ENCODE measurements around the gene LIAS. TPM values are rescaled to one million over a fixed set of nuclear protein-coding genes. Genes with fewer than 3 reads are reported as not detected.

The LIAS gene
- total RNA-seq, 2 donors from 2014 or later: 19.0 to 33.1 TPM

- no peak overlapping the region for H3K27ac Mint-ChIP-seq
- no peaks in the 10 kb centered on the region for H3K9me3 Mint-ChIP-seq
- H3K4me1 Mint-ChIP-seq (ENCODE audit: low read depth in 2 of 2): no peaks in the 10 kb centered on the region
- DNase-seq (ENCODE audit: low spot score): no peak
- H3K4me3 Mint-ChIP-seq: no peak overlapping the region
- ATAC-seq: no peak
- H3K27me3 Mint-ChIP-seq: no peaks in the 10 kb centered on the region
- peaks cover 9% of the 10 kb centered on the region for H3K36me3 Mint-ChIP-seq
These were observed 8.6 kb downstream of the LIAS start for GRCh38 chr4:39467464-39467863.

- H3K4me3 Mint-ChIP-seq: no peak overlapping the region
- no peak for DNase-seq (ENCODE audit: low spot score)
These were observed 10.7 kb downstream of the LIAS start for GRCh38 chr4:39469429-39470077.

GRCh38 chr4:39470402-39470801, 11.5 kb downstream of the LIAS start:
- Mint-ChIP-seq H3K27me3 (no peaks in the 10 kb centered on the region), H3K36me3 (peaks cover 4% of the 10 kb centered on the region), H3K4me1 (ENCODE audit: low read depth in 2 of 2) (no peaks in the 10 kb centered on the region), H3K9me3 (no peaks in the 10 kb centered on the region), H3K27ac (no peak overlapping the region), H3K4me3 (no peak overlapping the region)
- ATAC-seq (no peak), DNase-seq (ENCODE audit: low spot score) (no peak)

More at GRCh38 chr4:39469429-39470077, 10.7 kb downstream of the LIAS start:
- no peaks in the 10 kb centered on the region for H3K27me3 Mint-ChIP-seq
- H3K27ac Mint-ChIP-seq: no peak overlapping the region
- H3K9me3 Mint-ChIP-seq: no peaks in the 10 kb centered on the region
- H3K36me3 Mint-ChIP-seq: peaks cover 9% of the 10 kb centered on the region
- no peaks in the 10 kb centered on the region for H3K4me1 Mint-ChIP-seq (ENCODE audit: low read depth in 2 of 2)
- ATAC-seq: peak in 1 of 2 donors; percentile 61

- H3K9me3 Mint-ChIP-seq: no peaks in the 10 kb centered on the region
- no peaks in the 10 kb centered on the region for H3K27me3 Mint-ChIP-seq
- ATAC-seq (no peak), DNase-seq (ENCODE audit: low spot score) (no peak)
- no peak overlapping the region for H3K27ac Mint-ChIP-seq
- peaks cover 7% of the 10 kb centered on the region for H3K36me3 Mint-ChIP-seq
- no peaks in the 10 kb centered on the region for H3K4me1 Mint-ChIP-seq (ENCODE audit: low read depth in 2 of 2)
- H3K4me3 Mint-ChIP-seq: no peak overlapping the region
These were observed 13.5 kb downstream of the LIAS start for GRCh38 chr4:39472396-39472795.

GRCh38 chr4:39476187-39476895, 17.5 kb downstream of the LIAS start:
- H3K36me3 Mint-ChIP-seq: peaks cover 7% of the 10 kb centered on the region
- ATAC-seq (no peak), DNase-seq (ENCODE audit: low spot score) (no peak)
- H3K4me1 Mint-ChIP-seq (ENCODE audit: low read depth in 2 of 2): no peaks in the 10 kb centered on the region
- no peaks in the 10 kb centered on the region for H3K27me3 Mint-ChIP-seq
- no peak overlapping the region for H3K4me3 Mint-ChIP-seq
- H3K9me3 Mint-ChIP-seq: no peaks in the 10 kb centered on the region
- H3K27ac Mint-ChIP-seq: no peak overlapping the region

- no peaks in the 10 kb centered on the region for H3K9me3 Mint-ChIP-seq
- no peak for ATAC-seq
- no peaks in the 10 kb centered on the region for H3K27me3 Mint-ChIP-seq
- H3K4me3 Mint-ChIP-seq: no peak overlapping the region
- H3K4me1 Mint-ChIP-seq (ENCODE audit: low read depth in 2 of 2): no peaks in the 10 kb centered on the region
- H3K27ac Mint-ChIP-seq: no peak overlapping the region
- H3K36me3 Mint-ChIP-seq: peaks cover 7% of the 10 kb centered on the region
- DNase-seq (ENCODE audit: low spot score): no peak
These were observed 21.4 kb downstream of the LIAS start for GRCh38 chr4:39480251-39480650.

- H3K9me3 Mint-ChIP-seq: no peaks in the 10 kb centered on the region
- H3K27ac Mint-ChIP-seq: no peak overlapping the region
- peaks cover 4% of the 10 kb centered on the region for H3K36me3 Mint-ChIP-seq
- DNase-seq (ENCODE audit: low spot score) (no peak), ATAC-seq (no peak)
- no peaks in the 10 kb centered on the region for H3K4me1 Mint-ChIP-seq (ENCODE audit: low read depth in 2 of 2)
- H3K27me3 Mint-ChIP-seq: peaks cover 0 to under 1% of the 10 kb centered on the region in 2 donors
- no peak overlapping the region for H3K4me3 Mint-ChIP-seq
These were observed 22.2 kb downstream of the LIAS start for GRCh38 chr4:39480902-39481695.

GRCh38 chr4:39484582-39485272, 25.9 kb downstream of the LIAS start:
- Mint-ChIP-seq H3K27me3 (peaks cover 0 to 3% of the 10 kb centered on the region in 2 donors), H3K9me3 (no peaks in the 10 kb centered on the region), H3K36me3 (no peaks in the 10 kb centered on the region), H3K4me1 (ENCODE audit: low read depth in 2 of 2) (no peaks in the 10 kb centered on the region), H3K27ac (no peak overlapping the region), H3K4me3 (no peak overlapping the region)
- ATAC-seq (no peak), DNase-seq (ENCODE audit: low spot score) (no peak)

GRCh38 chr4:39486221-39486804, 27.5 kb downstream of the LIAS start:
- ATAC-seq (no peak), DNase-seq (ENCODE audit: low spot score) (no peak)
- Mint-ChIP-seq H3K36me3 (no peaks in the 10 kb centered on the region), H3K9me3 (no peaks in the 10 kb centered on the region), H3K27ac (no peak overlapping the region), H3K27me3 (peaks cover 0 to 3% of the 10 kb centered on the region in 2 donors), H3K4me3 (no peak overlapping the region), H3K4me1 (ENCODE audit: low read depth in 2 of 2) (no peaks in the 10 kb centered on the region)

- Mint-ChIP-seq H3K4me1 (ENCODE audit: low read depth in 2 of 2) (no peaks in the 10 kb centered on the region), H3K27me3 (peaks cover 0 to 3% of the 10 kb centered on the region in 2 donors), H3K27ac (no peak overlapping the region), H3K36me3 (no peaks in the 10 kb centered on the region), H3K4me3 (no peak overlapping the region), H3K9me3 (no peaks in the 10 kb centered on the region)
- no peak for DNase-seq (ENCODE audit: low spot score)
- ATAC-seq: no peak
These were observed 31.5 kb downstream of the LIAS start for GRCh38 chr4:39490322-39490721.

- Mint-ChIP-seq H3K36me3 (no peaks in the 10 kb centered on the region), H3K27ac (no peak overlapping the region), H3K27me3 (no peaks in the 10 kb centered on the region), H3K4me3 (no peak overlapping the region), H3K9me3 (no peaks in the 10 kb centered on the region), H3K4me1 (ENCODE audit: low read depth in 2 of 2) (no peaks in the 10 kb centered on the region)
- DNase-seq (ENCODE audit: low spot score): no peak
- ATAC-seq: no peak
These were observed 35.5 kb downstream of the LIAS start for GRCh38 chr4:39494354-39494753.

- ATAC-seq: no peak
- no peaks in the 10 kb centered on the region for H3K4me1 Mint-ChIP-seq (ENCODE audit: low read depth in 2 of 2)
- no peaks in the 10 kb centered on the region for H3K9me3 Mint-ChIP-seq
These were observed 36.8 kb downstream of the LIAS start for GRCh38 chr4:39495446-39496213.

More at GRCh38 chr4:39495446-39496213, 36.8 kb downstream of the LIAS start:
- DNase-seq (ENCODE audit: low spot score): no peak
- Mint-ChIP-seq H3K4me3 (no peak overlapping the region), H3K27me3 (no peaks in the 10 kb centered on the region), H3K27ac (no peak overlapping the region), H3K36me3 (no peaks in the 10 kb centered on the region)
